D721Med (cell line): ENCODE data around the gene PARD6G.

Experiments used
- DNase-seq: peaks from one replicate; pipeline ENCODE4 v3.0.0; 2011; ENCODE audit warnings: low spot score; ENCODE audit not compliant: insufficient read length
- FAIRE-seq: peaks from 2 replicates; lab custom pipeline; 2011; peaks lifted over from hg19 to GRCh38; lab: Jason Lieb, UNC
- TF ChIP-seq, protein P1 (sequence below): IDR thresholded peaks from 2 replicates; pipeline ENCODE4 v1.5.1; 2012; ENCODE audit warnings: mild to moderate bottlenecking, control low read depth; ENCODE audit not compliant: insufficient read depth; ENCODE audit errors: missing control alignments

The PARD6G gene

DNA sequence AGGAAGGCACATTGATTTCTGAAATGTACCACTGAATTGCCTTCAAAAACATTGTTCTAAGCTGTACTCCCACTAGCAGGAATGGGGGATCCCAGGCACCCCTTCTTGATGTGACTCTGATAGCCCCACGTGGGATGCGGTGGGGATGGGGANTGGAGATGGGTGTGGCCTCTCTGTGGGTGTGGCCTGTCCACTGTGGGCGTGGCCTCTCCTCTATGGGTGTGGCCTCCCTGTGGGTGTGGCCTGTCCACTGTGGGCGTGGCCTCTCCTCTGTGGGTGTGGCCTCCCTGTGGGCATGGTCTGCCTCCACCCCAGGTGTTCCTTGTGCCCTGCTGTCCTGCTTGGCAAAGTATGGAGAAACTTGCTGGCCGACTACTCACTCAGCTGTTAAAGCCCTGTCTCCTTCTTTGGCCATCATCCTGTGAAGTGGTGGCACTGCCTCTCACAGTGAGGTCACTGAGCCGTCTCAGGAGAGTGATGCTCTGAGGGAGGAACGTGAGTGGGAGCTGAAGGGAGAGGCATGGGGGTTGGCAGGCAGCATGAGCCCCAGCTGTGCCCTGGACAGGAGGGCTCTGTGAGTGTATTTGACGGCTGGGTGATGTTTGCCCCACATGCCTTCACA lies 6.7 kb upstream of the PARD6G start:
- DNase-seq: no peak
- TF ChIP-seq, protein P1, sequence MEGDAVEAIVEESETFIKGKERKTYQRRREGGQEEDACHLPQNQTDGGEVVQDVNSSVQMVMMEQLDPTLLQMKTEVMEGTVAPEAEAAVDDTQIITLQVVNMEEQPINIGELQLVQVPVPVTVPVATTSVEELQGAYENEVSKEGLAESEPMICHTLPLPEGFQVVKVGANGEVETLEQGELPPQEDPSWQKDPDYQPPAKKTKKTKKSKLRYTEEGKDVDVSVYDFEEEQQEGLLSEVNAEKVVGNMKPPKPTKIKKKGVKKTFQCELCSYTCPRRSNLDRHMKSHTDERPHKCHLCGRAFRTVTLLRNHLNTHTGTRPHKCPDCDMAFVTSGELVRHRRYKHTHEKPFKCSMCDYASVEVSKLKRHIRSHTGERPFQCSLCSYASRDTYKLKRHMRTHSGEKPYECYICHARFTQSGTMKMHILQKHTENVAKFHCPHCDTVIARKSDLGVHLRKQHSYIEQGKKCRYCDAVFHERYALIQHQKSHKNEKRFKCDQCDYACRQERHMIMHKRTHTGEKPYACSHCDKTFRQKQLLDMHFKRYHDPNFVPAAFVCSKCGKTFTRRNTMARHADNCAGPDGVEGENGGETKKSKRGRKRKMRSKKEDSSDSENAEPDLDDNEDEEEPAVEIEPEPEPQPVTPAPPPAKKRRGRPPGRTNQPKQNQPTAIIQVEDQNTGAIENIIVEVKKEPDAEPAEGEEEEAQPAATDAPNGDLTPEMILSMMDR: no peak
- FAIRE-seq: no peak

DNA sequence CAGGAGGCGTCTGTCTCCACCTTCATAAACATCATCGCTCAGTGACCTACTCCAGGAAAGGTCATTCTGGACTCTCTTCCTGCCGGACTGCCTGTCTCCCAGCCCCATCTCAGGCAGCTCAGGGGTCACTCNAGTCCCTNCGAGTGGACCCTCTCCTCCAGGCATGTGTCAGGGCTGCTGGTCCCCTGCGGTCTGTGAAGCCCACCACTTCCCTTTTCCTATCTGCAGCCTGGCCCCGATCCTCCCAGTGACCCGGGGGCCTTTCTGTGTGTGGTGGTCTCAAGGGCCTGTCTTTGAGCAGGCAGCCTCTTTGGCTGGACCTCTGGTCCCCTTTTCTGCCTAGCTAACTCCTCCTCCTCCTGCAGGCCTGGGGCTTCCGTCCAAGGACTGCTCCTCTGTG lies 5.9 kb upstream of the PARD6G start:
- DNase-seq (no peak), FAIRE-seq (no peak)
- TF ChIP-seq, protein P1: no peak

- FAIRE-seq: peak; percentile 90
- no peak for DNase-seq
- TF ChIP-seq, protein P1: no peak
Measured at GRCh38 chr18:80252136-80252535, 4.8 kb upstream of the PARD6G start.

- TF ChIP-seq, protein P1: no peak
- no peak for DNase-seq
- FAIRE-seq: no peak
Measured at GRCh38 chr18:80251700-80252099, 4.4 kb upstream of the PARD6G start.

- TF ChIP-seq, protein P1: no peak
- FAIRE-seq (peak; percentile 99), DNase-seq (no peak)
Measured at GRCh38 chr18:80250740-80251364, 3.5 kb upstream of the PARD6G start.

DNA sequence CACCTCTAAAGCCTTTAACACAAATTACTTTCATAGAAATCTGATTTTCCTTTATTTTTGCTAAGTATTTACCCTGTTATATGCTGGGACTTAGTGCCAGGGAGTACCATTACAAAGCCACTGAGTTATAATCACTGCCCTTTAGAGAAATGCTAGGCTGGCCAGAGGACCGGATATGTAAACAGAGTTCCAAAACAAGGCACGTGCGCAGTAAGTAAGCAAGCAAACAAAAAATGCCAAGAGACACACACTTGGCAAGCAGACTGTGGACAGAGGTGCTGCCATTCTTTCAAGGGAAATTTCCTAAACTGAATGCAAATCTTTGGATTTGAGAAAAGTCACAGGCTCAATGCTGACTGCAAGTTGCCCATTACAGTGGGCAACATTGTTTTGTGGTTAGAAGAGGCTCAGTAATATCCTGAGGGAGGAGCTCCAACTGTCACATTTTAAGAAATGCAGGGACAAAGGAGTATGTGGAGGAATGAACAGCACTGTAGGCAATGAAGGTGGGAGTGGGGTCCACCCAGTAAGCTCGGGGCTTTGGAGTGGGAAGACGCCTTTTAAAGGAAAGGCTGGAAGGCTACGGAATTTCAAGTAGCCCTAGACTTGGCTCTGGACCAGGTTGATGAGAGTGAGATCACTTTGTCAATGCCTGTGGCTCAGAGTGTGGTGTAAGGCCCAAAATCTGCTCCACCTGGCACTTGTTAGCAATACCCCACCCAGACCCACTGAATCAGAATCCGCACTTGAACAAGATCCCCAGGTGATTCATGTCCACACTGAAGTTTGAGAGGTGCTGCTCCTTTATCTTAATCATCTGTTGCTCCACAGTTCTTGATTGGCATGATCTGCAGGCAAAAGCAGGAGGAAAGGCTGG lies 2.1 kb upstream of the PARD6G start:
- TF ChIP-seq, protein P1: no peak
- DNase-seq: no peak
- FAIRE-seq: peak; percentile 38
